Measurements from ENCODE around the gene PDLIM4.

Gene PDLIM4

GRCh38 chr5:132272311-132273210 is 15.1 kb downstream of the PDLIM4 start:
- H3K9ac ChIP-seq (ENCODE audit: low read depth, low read length, poor library complexity), result no peak overlapping the region
- H3K27ac ChIP-seq (replicated peaks; ENCODE audit: low read length), result no peak overlapping the region
- no peak overlapping the region for H3K4me3 ChIP-seq (ENCODE audit: low read length in 2 of 2)
- H3K4me2 ChIP-seq (ENCODE audit: insufficient read depth, low read length, poor library complexity, severe bottlenecking), result no peak overlapping the region
- no peak overlapping the region for H2BK15ac ChIP-seq (ENCODE audit: low read length)
- H3K4ac ChIP-seq (ENCODE audit: low read length), result no peak overlapping the region
- no peak overlapping the region for H3K14ac ChIP-seq (ENCODE audit: low read length)
- H2BK12ac ChIP-seq (ENCODE audit: low read length), result no peak overlapping the region
- DNase-seq (ENCODE audit: low spot score), result peak; percentile 75
- no peaks in the 10 kb centered on the region for H3K79me1 ChIP-seq (ENCODE audit: low read depth, low read length)
- H4K8ac ChIP-seq (ENCODE audit: low read depth, low read length), result no peak overlapping the region
- no peaks in the 10 kb centered on the region for H3K27me3 ChIP-seq (ENCODE audit: control insufficient read depth in 3 of 3, insufficient read depth in 3 of 3, low read depth in 1 of 3, low read length in 3 of 3)
- H3K36me3 ChIP-seq (replicated peaks in 1 of 2; ENCODE audit: control insufficient read depth in 2 of 2, insufficient read depth in 2 of 2, low read length in 2 of 2), result peaks cover 0 to 6% of the 10 kb centered on the region in 2 donors
- no peak overlapping the region for H4K91ac ChIP-seq (ENCODE audit: low read depth, low read length, poor library complexity)
- no peak overlapping the region for H2BK120ac ChIP-seq (ENCODE audit: low read depth, low read length)
- peak overlapping the region; percentile 27 for H3K18ac ChIP-seq (ENCODE audit: low read length)
- H3K23ac ChIP-seq (ENCODE audit: low read depth, low read length, poor library complexity), result no peak overlapping the region
- H2BK5ac ChIP-seq (ENCODE audit: low read length), result peak overlapping the region; percentile 49
- H3K9me3 ChIP-seq (replicated peaks in 1 of 2; ENCODE audit: control insufficient read depth in 2 of 2, insufficient read depth in 1 of 2, low read depth in 1 of 2, low read length in 2 of 2), result no peaks in the 10 kb centered on the region
- peaks cover 4 to 20% of the 10 kb centered on the region in 2 donors for H3K4me1 ChIP-seq (ENCODE audit: control insufficient read depth in 2 of 2, insufficient read depth in 1 of 2, low read depth in 1 of 2, low read length in 2 of 2)
- H2AK5ac ChIP-seq (ENCODE audit: low read depth, low read length), result peak overlapping the region; percentile 46
- no CpG with 5 or more reads among the region's 37 CpGs for WGBS, 2 donors (ENCODE audit: extremely low coverage in 2 of 2, insufficient read length in 2 of 2, insufficient replicate concordance in 1 of 2)
- peak overlapping the region; percentile 76 for H2AFZ ChIP-seq (ENCODE audit: low read length)

- no peak overlapping the region for H3K23ac ChIP-seq (ENCODE audit: low read depth, low read length, poor library complexity)
- H3K4me1 ChIP-seq (ENCODE audit: control insufficient read depth in 2 of 2, insufficient read depth in 1 of 2, low read depth in 1 of 2, low read length in 2 of 2), result peaks cover 11 to 17% of the 10 kb centered on the region in 2 donors
- H2BK12ac ChIP-seq (ENCODE audit: low read length), result no peak overlapping the region
- DNase-seq (ENCODE audit: low spot score), result no peak
- no peak overlapping the region for H4K91ac ChIP-seq (ENCODE audit: low read depth, low read length, poor library complexity)
- WGBS, 2 donors (ENCODE audit: extremely low coverage in 2 of 2, insufficient read length in 2 of 2, insufficient replicate concordance in 1 of 2), result no CpG with 5 or more reads among the region's 2 CpGs
- no peak overlapping the region for H3K4me2 ChIP-seq (ENCODE audit: insufficient read depth, low read length, poor library complexity, severe bottlenecking)
- no peak overlapping the region for H3K18ac ChIP-seq (ENCODE audit: low read length)
- no peak overlapping the region for H3K27ac ChIP-seq (replicated peaks; ENCODE audit: low read length)
- H3K36me3 ChIP-seq (replicated peaks in 1 of 2; ENCODE audit: control insufficient read depth in 2 of 2, insufficient read depth in 2 of 2, low read length in 2 of 2), result peaks cover 0 to 6% of the 10 kb centered on the region in 2 donors
- H3K14ac ChIP-seq (ENCODE audit: low read length), result no peak overlapping the region
- no peak overlapping the region for H3K4me3 ChIP-seq (ENCODE audit: low read length in 2 of 2)
- H3K9me3 ChIP-seq (replicated peaks in 1 of 2; ENCODE audit: control insufficient read depth in 2 of 2, insufficient read depth in 1 of 2, low read depth in 1 of 2, low read length in 2 of 2), result no peaks in the 10 kb centered on the region
- H2AFZ ChIP-seq (ENCODE audit: low read length), result no peak overlapping the region
- H2BK5ac ChIP-seq (ENCODE audit: low read length), result no peak overlapping the region
- no peak overlapping the region for H2AK5ac ChIP-seq (ENCODE audit: low read depth, low read length)
- H3K27me3 ChIP-seq (ENCODE audit: control insufficient read depth in 3 of 3, insufficient read depth in 3 of 3, low read depth in 1 of 3, low read length in 3 of 3), result no peaks in the 10 kb centered on the region
- no peak overlapping the region for H4K8ac ChIP-seq (ENCODE audit: low read depth, low read length)
- no peak overlapping the region for H3K4ac ChIP-seq (ENCODE audit: low read length)
- H2BK120ac ChIP-seq (ENCODE audit: low read depth, low read length), result no peak overlapping the region
- H3K9ac ChIP-seq (ENCODE audit: low read depth, low read length, poor library complexity), result no peak overlapping the region
- H3K79me1 ChIP-seq (ENCODE audit: low read depth, low read length), result no peaks in the 10 kb centered on the region
- no peak overlapping the region for H2BK15ac ChIP-seq (ENCODE audit: low read length)
Measured at GRCh38 chr5:132273631-132274030, 16.1 kb downstream of the PDLIM4 start.

GRCh38 chr5:132274050-132274792 is 16.7 kb downstream of the PDLIM4 start:
- no peak overlapping the region for H2BK12ac ChIP-seq (ENCODE audit: low read length)
- no peak overlapping the region for H2AFZ ChIP-seq (ENCODE audit: low read length)
- H3K18ac ChIP-seq (ENCODE audit: low read length), result no peak overlapping the region
- peaks cover 0 to 6% of the 10 kb centered on the region in 2 donors for H3K36me3 ChIP-seq (replicated peaks in 1 of 2; ENCODE audit: control insufficient read depth in 2 of 2, insufficient read depth in 2 of 2, low read length in 2 of 2)
- H2BK15ac ChIP-seq (ENCODE audit: low read length), result no peak overlapping the region
- H3K79me1 ChIP-seq (ENCODE audit: low read depth, low read length), result no peaks in the 10 kb centered on the region
- WGBS, 2 donors (ENCODE audit: extremely low coverage in 2 of 2, insufficient read length in 2 of 2, insufficient replicate concordance in 1 of 2), result no CpG with 5 or more reads among the region's 14 CpGs
- no peaks in the 10 kb centered on the region for H3K27me3 ChIP-seq (ENCODE audit: control insufficient read depth in 3 of 3, insufficient read depth in 3 of 3, low read depth in 1 of 3, low read length in 3 of 3)
- no peak overlapping the region for H4K91ac ChIP-seq (ENCODE audit: low read depth, low read length, poor library complexity)
- H3K4me2 ChIP-seq (ENCODE audit: insufficient read depth, low read length, poor library complexity, severe bottlenecking), result no peak overlapping the region
- no peak overlapping the region for H3K9ac ChIP-seq (ENCODE audit: low read depth, low read length, poor library complexity)
- H3K4me1 ChIP-seq (ENCODE audit: control insufficient read depth in 2 of 2, insufficient read depth in 1 of 2, low read depth in 1 of 2, low read length in 2 of 2), result peaks cover 6 to 12% of the 10 kb centered on the region in 2 donors
- no peak overlapping the region for H2AK5ac ChIP-seq (ENCODE audit: low read depth, low read length)
- no peak for DNase-seq (ENCODE audit: low spot score)
- peak overlapping the region; percentile 67 for H3K23ac ChIP-seq (ENCODE audit: low read depth, low read length, poor library complexity)
- no peak overlapping the region for H3K14ac ChIP-seq (ENCODE audit: low read length)
- peak overlapping the region; percentile 25 for H2BK5ac ChIP-seq (ENCODE audit: low read length)
- H2BK120ac ChIP-seq (ENCODE audit: low read depth, low read length), result no peak overlapping the region
- H3K4me3 ChIP-seq (ENCODE audit: low read length in 2 of 2), result no peak overlapping the region
- no peak overlapping the region for H3K27ac ChIP-seq (replicated peaks; ENCODE audit: low read length)
- no peak overlapping the region for H4K8ac ChIP-seq (ENCODE audit: low read depth, low read length)
- no peak overlapping the region for H3K4ac ChIP-seq (ENCODE audit: low read length)
- no peaks in the 10 kb centered on the region for H3K9me3 ChIP-seq (replicated peaks in 1 of 2; ENCODE audit: control insufficient read depth in 2 of 2, insufficient read depth in 1 of 2, low read depth in 1 of 2, low read length in 2 of 2)
